Measurements from ENCODE around the gene SMARCA4. TPM values are rescaled to one million over a fixed set of nuclear protein-coding genes. Genes with fewer than 3 reads are reported as not detected.
"Not testable (repeated sequence)": the region's sequence is repeated elsewhere in the genome, so short reads cannot be mapped to it uniquely, and the experiment has no call there.

SMARCA4 gene
- total RNA-seq, 6 experiments from 2014 or later = 26.3 to 45.8 (median 27.7) TPM

GRCh38 chr19:11093689-11094238 lies 132.9 kb downstream of the SMARCA4 start:
- Histone ChIP-seq H3K4me3 (peak overlapping the region in 1 of 3 donors; percentile 85), H3K9me3 (no peaks in the 10 kb centered on the region), H3K27me3 (no peaks in the 10 kb centered on the region), H3K36me3 (peaks cover 0 to 49% (median 10%) of the 10 kb centered on the region in 4 donors), H3K27ac (peak overlapping the region; percentile 97 to 99 (median 99)), H3K4me1 (peaks cover 0 to 61% (median 15%) of the 10 kb centered on the region in 4 donors)
- intact Hi-C loops (cut with DNase I) = no loop called here
- DNase-seq = no peak
- no peak for ATAC-seq
- WGBS (ENCODE audit: insufficient coverage, low coverage, low lambda C conversion rate, missing lambda C conversion rate) = 69% methylated on average over 12 of the region's 15 CpGs
- TF ChIP-seq, protein P1, sequence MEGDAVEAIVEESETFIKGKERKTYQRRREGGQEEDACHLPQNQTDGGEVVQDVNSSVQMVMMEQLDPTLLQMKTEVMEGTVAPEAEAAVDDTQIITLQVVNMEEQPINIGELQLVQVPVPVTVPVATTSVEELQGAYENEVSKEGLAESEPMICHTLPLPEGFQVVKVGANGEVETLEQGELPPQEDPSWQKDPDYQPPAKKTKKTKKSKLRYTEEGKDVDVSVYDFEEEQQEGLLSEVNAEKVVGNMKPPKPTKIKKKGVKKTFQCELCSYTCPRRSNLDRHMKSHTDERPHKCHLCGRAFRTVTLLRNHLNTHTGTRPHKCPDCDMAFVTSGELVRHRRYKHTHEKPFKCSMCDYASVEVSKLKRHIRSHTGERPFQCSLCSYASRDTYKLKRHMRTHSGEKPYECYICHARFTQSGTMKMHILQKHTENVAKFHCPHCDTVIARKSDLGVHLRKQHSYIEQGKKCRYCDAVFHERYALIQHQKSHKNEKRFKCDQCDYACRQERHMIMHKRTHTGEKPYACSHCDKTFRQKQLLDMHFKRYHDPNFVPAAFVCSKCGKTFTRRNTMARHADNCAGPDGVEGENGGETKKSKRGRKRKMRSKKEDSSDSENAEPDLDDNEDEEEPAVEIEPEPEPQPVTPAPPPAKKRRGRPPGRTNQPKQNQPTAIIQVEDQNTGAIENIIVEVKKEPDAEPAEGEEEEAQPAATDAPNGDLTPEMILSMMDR (IDR thresholded peaks at IDR 0.05) = no peak
- no peak for TF ChIP-seq POLR2A (IDR thresholded peaks at IDR 0.05)

- H3K27ac ChIP-seq = peak overlapping the region; percentile 97 to 99 (median 99)
- no peak for TF ChIP-seq POLR2A (IDR thresholded peaks at IDR 0.05)
- TF ChIP-seq, protein P1 (IDR thresholded peaks at IDR 0.05) = no peak
- peaks cover 0 to 53% (median 11%) of the 10 kb centered on the region in 4 donors for H3K36me3 ChIP-seq
- peaks cover 0 to 61% (median 15%) of the 10 kb centered on the region in 4 donors for H3K4me1 ChIP-seq
- no peak overlapping the region for H3K4me3 ChIP-seq
- WGBS (ENCODE audit: insufficient coverage, low coverage, low lambda C conversion rate, missing lambda C conversion rate) = 74% methylated on average over 4 of the region's 4 CpGs
- ATAC-seq (no peak), DNase-seq (no peak)
- H3K9me3 ChIP-seq = no peaks in the 10 kb centered on the region
- intact Hi-C loops (cut with DNase I) = no loop called here
- H3K27me3 ChIP-seq = no peaks in the 10 kb centered on the region
These were observed 133.7 kb downstream of the SMARCA4 start for GRCh38 chr19:11094520-11094894.

DNA sequence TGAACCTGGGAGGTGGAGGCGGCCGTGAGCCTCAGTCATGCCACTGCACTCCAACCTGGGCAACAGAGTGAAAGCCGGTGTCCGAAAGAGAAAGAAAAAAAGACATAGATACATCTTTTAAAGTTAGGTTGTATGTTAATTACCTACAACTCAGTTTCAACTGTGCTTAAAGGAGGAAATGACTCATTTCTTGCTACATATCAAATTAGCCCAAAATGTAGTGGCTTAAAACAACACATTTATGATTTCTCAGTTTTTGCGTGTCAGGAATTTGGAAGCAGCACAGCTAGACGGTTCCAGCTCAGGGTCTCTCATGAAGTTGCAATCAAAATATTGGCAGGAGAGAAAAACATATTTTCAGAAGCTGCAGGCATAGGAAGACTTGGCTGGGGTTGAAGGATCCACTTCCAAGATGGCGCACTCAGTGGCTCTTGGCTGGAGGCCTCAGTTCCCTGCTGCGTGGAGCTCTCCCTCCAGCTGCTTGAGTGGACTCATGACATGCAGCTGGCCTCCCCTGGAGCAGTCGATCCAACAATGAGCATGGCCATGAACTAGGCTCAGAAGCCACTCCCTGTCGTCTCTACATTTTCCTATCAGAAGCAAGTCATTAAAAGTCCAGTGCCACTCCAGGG lies 135.5 kb downstream of the SMARCA4 start:
- WGBS (ENCODE audit: insufficient coverage, low coverage, low lambda C conversion rate, missing lambda C conversion rate) = 62% methylated on average over 7 of the region's 10 CpGs
- H3K27ac ChIP-seq = peak overlapping the region; percentile 22 to 99 (median 99)
- no peaks in the 10 kb centered on the region for H3K27me3 ChIP-seq
- peaks cover 0 to 59% (median 15%) of the 10 kb centered on the region in 4 donors for H3K4me1 ChIP-seq
- H3K36me3 ChIP-seq = peaks cover 0 to 67% (median 19%) of the 10 kb centered on the region in 4 donors
- intact Hi-C loops (cut with DNase I) = no loop called here
- peak in 3 of 4 donors; percentile 0 to 6 (median 4) for ATAC-seq
- TF ChIP-seq, protein P1 (IDR thresholded peaks at IDR 0.05) = no peak
- TF ChIP-seq POLR2A (IDR thresholded peaks at IDR 0.05) = no peak
- DNase-seq = no peak
- no peaks in the 10 kb centered on the region for H3K9me3 ChIP-seq
- no peak overlapping the region for H3K4me3 ChIP-seq

GRCh38 chr19:11097367-11097766 lies 136.5 kb downstream of the SMARCA4 start:
- ATAC-seq; H3K27me3 ChIP-seq; H3K4me3 ChIP-seq; DNase-seq; H3K9me3 ChIP-seq; intact Hi-C loops (cut with DNase I): not testable (repeated sequence)
- 92% methylated on average over 6 of the region's 6 CpGs for WGBS (ENCODE audit: insufficient coverage, low coverage, low lambda C conversion rate, missing lambda C conversion rate)
- H3K4me1 ChIP-seq = peaks cover 0 to 48% (median 14%) of the 10 kb centered on the region in 4 donors
- H3K27ac ChIP-seq = peak overlapping the region in 1 of 3 donors; percentile 0
- TF ChIP-seq POLR2A (IDR thresholded peaks at IDR 0.05) = peak; percentile 4
- peaks cover 0 to 76% (median 25%) of the 10 kb centered on the region in 4 donors for H3K36me3 ChIP-seq

DNA sequence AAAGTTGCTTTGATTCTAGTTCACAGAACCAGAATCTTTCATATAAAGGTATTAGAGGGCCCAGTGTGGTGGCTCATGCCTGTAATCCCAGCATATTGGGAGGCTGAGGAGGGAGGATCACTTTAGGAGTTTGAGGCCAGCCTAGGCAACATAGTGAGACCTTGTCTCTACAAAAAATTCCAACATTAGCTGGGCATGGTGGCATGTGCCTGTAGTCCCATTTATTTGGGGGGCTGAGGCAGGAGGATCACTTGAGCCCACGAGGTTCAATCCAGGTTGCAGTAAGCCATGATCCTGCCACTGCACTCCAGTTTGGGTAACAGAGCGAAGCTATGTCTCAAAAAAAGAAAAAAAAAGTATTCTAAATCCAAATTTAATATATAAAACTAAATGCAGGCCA lies 137.5 kb downstream of the SMARCA4 start:
- ATAC-seq (no peak), DNase-seq (no peak)
- Histone ChIP-seq H3K27me3 (no peaks in the 10 kb centered on the region), H3K27ac (peak overlapping the region in 1 of 3 donors; percentile 0), H3K4me3 (no peak overlapping the region), H3K4me1 (peaks cover 0 to 39% (median 9%) of the 10 kb centered on the region in 4 donors), H3K36me3 (peaks cover 0 to 84% (median 31%) of the 10 kb centered on the region in 4 donors), H3K9me3 (no peaks in the 10 kb centered on the region)
- intact Hi-C loops (cut with DNase I) = no loop called here
- WGBS (ENCODE audit: insufficient coverage, low coverage, low lambda C conversion rate, missing lambda C conversion rate) = 100% methylated on average over 2 of the region's 2 CpGs
- TF ChIP-seq, protein P1 (IDR thresholded peaks at IDR 0.05) = no peak
- no peak for TF ChIP-seq POLR2A (IDR thresholded peaks at IDR 0.05)

Measured in right lobe of liver (tissue), 6 donors.